NCI-H510A (cell line): ENCODE results near the gene LGI1.
A peak's percentile ranks its signal among the peaks of the same experiment; 100 is the strongest.

Experiments used
- DNase-seq: peaks from one replicate; lab custom pipeline; 2025; lab: John Stamatoyannopoulos, UW

The LGI1 gene

GRCh38 chr10:93757801-93758507, at the start of gene LGI1:
LGI1 (plus strand) TSS chr10:93757936; CDS start chr10:93758145, 209 bp downstream.
- DNase-seq = no peak

- no peak for DNase-seq
Measured at GRCh38 chr10:93710333-93710909, 47.3 kb upstream of the LGI1 start.

- no peak for DNase-seq
Measured at GRCh38 chr10:93711891-93712290, 45.8 kb upstream of the LGI1 start.

- DNase-seq = no peak
Measured at GRCh38 chr10:93712593-93712992, 45.1 kb upstream of the LGI1 start.

- DNase-seq = no peak
Measured at GRCh38 chr10:93715345-93715744, 42.4 kb upstream of the LGI1 start.

GRCh38 chr10:93716766-93717165, 41.0 kb upstream of the LGI1 start:
- no peak for DNase-seq

- no peak for DNase-seq
Measured at GRCh38 chr10:93718937-93719725, 38.6 kb upstream of the LGI1 start.

- no peak for DNase-seq
Measured at GRCh38 chr10:93719901-93720300, 37.8 kb upstream of the LGI1 start.

- DNase-seq = no peak
Measured at GRCh38 chr10:93722550-93722949, 35.2 kb upstream of the LGI1 start.

- no peak for DNase-seq
Measured at GRCh38 chr10:93723153-93723552, 34.6 kb upstream of the LGI1 start.

GRCh38 chr10:93726024-93726423, 31.7 kb upstream of the LGI1 start:
- no peak for DNase-seq

GRCh38 chr10:93741367-93741766, 16.4 kb upstream of the LGI1 start:
- no peak for DNase-seq

- DNase-seq = no peak
Measured at GRCh38 chr10:93742633-93743349, 14.9 kb upstream of the LGI1 start.

- DNase-seq = no peak
Measured at GRCh38 chr10:93745408-93746065, 12.2 kb upstream of the LGI1 start.

GRCh38 chr10:93746844-93747284, 10.9 kb upstream of the LGI1 start:
- no peak for DNase-seq

- DNase-seq = peak; percentile 42
Measured at GRCh38 chr10:93749218-93749799, 8.4 kb upstream of the LGI1 start.

GRCh38 chr10:93751124-93751523, 6.6 kb upstream of the LGI1 start:
- DNase-seq = no peak

- DNase-seq = no peak
Measured at GRCh38 chr10:93751832-93752231, 5.9 kb upstream of the LGI1 start.

GRCh38 chr10:93752761-93753160, 5.0 kb upstream of the LGI1 start:
- no peak for DNase-seq

- DNase-seq = no peak
Measured at GRCh38 chr10:93753621-93754250, 4.0 kb upstream of the LGI1 start.

GRCh38 chr10:93754761-93755160, 3.0 kb upstream of the LGI1 start:
- DNase-seq = no peak
